NT2/D1 (cell line): Measurements from ENCODE around the gene ANTXR1.

Experiments used
- SUZ12 ChIP-seq: IDR thresholded peaks from 2 replicates; pipeline ENCODE4 v1.6.1; 2011; ENCODE audit not compliant: insufficient read length, insufficient read depth; ENCODE audit errors: extremely low read depth
- YY1 ChIP-seq: IDR thresholded peaks from 2 replicates; pipeline ENCODE4 v1.6.1; 2011; ENCODE audit not compliant: insufficient read length, insufficient read depth
- ZNF274 ChIP-seq: IDR thresholded peaks from 2 replicates; pipeline ENCODE4 v1.6.1; 2011; ENCODE audit warnings: mild to moderate bottlenecking, low read depth, low read length

DNA sequence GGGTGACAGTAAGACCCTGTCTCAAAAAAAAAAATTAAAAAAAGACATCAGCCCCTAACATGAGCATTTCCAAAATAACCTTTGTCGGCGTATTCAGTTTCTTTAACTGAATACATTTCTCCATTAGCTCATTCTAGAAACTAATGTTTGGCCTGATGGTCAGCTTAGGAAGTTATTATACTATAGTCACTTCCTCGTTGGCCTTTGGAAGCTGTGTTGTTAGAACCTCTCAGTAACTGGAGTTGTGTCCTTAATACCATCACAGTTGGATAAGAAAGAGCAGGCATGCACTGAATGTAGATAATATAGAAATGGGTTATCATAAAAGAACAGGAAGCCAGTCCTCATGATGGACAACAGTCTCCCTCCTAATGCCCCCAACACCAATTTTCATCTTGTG lies 112.8 kb downstream of the ANTXR1 start:
- TF ChIP-seq ZNF274: no peak
- TF ChIP-seq YY1: no peak
- no peak for TF ChIP-seq SUZ12
